ENCODE data around the gene SSBP3. TPM values are rescaled to one million over a fixed set of nuclear protein-coding genes. Genes with fewer than 3 reads are reported as not detected.

The SSBP3 gene
- polyA plus RNA-seq, 1 of the 3 experiments (the other 2 are of a cell fraction), result 26.2 TPM

GRCh38 chr1:54180701-54181360 lies 225.4 kb downstream of the SSBP3 start:
- TF ChIP-seq, protein P1, sequence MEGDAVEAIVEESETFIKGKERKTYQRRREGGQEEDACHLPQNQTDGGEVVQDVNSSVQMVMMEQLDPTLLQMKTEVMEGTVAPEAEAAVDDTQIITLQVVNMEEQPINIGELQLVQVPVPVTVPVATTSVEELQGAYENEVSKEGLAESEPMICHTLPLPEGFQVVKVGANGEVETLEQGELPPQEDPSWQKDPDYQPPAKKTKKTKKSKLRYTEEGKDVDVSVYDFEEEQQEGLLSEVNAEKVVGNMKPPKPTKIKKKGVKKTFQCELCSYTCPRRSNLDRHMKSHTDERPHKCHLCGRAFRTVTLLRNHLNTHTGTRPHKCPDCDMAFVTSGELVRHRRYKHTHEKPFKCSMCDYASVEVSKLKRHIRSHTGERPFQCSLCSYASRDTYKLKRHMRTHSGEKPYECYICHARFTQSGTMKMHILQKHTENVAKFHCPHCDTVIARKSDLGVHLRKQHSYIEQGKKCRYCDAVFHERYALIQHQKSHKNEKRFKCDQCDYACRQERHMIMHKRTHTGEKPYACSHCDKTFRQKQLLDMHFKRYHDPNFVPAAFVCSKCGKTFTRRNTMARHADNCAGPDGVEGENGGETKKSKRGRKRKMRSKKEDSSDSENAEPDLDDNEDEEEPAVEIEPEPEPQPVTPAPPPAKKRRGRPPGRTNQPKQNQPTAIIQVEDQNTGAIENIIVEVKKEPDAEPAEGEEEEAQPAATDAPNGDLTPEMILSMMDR (IDR thresholded peaks at IDR 0.05), result no peak
- TF ChIP-seq TAF1 (IDR thresholded peaks at IDR 0.05; ENCODE audit: borderline replicate concordance, low read depth, low read length), result no peak
- no peak for TF ChIP-seq TCF12 (IDR thresholded peaks at IDR 0.05)
- no peak for TF ChIP-seq CHD2 (IDR thresholded peaks at IDR 0.05; ENCODE audit: low read length, partially characterized antibody)
- TF ChIP-seq MAX (IDR thresholded peaks at IDR 0.05; ENCODE audit: low read depth), result no peak
- TF ChIP-seq RXRA (IDR thresholded peaks at IDR 0.05; ENCODE audit: borderline replicate concordance, low read depth), result no peak
- TF ChIP-seq EZH2phosphoT487 (IDR thresholded peaks at IDR 0.05; ENCODE audit: borderline replicate concordance, low read depth), result no peak
- no peak for TF ChIP-seq SMC3 (IDR thresholded peaks at IDR 0.05; ENCODE audit: low read depth, low read length)
- TF ChIP-seq FOSL2 (IDR thresholded peaks at IDR 0.05; ENCODE audit: borderline replicate concordance, low read depth), result no peak
- TF ChIP-seq RFX5 (IDR thresholded peaks at IDR 0.05; ENCODE audit: low read length), result no peak
- TF ChIP-seq FOXJ3 (CRISPR knock-in tag; IDR thresholded peaks at IDR 0.05), result no peak
- no peak for TF ChIP-seq REST (IDR thresholded peaks at IDR 0.05; ENCODE audit: low read depth, low read length)
- no peak for TF ChIP-seq USF1 (IDR thresholded peaks at IDR 0.05; ENCODE audit: borderline replicate concordance, low read depth)
- Histone ChIP-seq H3K27ac (ENCODE audit: low read depth in 2 of 2, low read length in 1 of 2) (no peak overlapping the region), H3K9me2 (no peaks in the 10 kb centered on the region), H3K4me3 (ENCODE audit: low read depth in 2 of 2, low read length in 1 of 2) (no peak overlapping the region), H3K9ac (no peak overlapping the region), H4K20me1 (ENCODE audit: insufficient read depth) (no peaks in the 10 kb centered on the region), H3K36me3 (replicated peaks in 1 of 2; ENCODE audit: control insufficient read depth in 1 of 2, insufficient read depth in 2 of 2, low read length in 1 of 2) (no peaks in the 10 kb centered on the region), H3F3A (replicated peaks; ENCODE audit: insufficient read depth) (no peaks in the 10 kb centered on the region), H3K27me3 (ENCODE audit: insufficient read depth) (no peaks in the 10 kb centered on the region), H3K4me2 (no peak overlapping the region), H2AFZ (ENCODE audit: low read depth) (no peak overlapping the region), H3K4me1 (ENCODE audit: control insufficient read depth in 1 of 2, insufficient read depth in 2 of 2, low read depth in 1 of 2, low read length in 1 of 2) (no peaks in the 10 kb centered on the region; a peak in 1 of 4 replicates), H3K9me3 (no peaks in the 10 kb centered on the region), H3K79me2 (ENCODE audit: insufficient read depth) (no peaks in the 10 kb centered on the region)
- POLR2A ChIA-PET, result no interaction called here
- 75% methylated on average over 5 of the region's 5 CpGs for WGBS (ENCODE audit: low lambda C conversion rate)
- CTCF ChIA-PET, result interaction anchor here (0.8 to 1.8 kb wide), 11 partner anchors 9 to 309 kb away, joined by 3 to 6 read pairs (median 3); partner anchors contain the start of genes CYB5RL and MRPL37
- DNase-seq, result no peak
